Hair follicle dermal papilla cell (primary cell): ENCODE results near the gene MAP3K3. TPM values are rescaled to one million over a fixed set of nuclear protein-coding genes. Genes with fewer than 3 reads are reported as not detected.

ENCODE experiments used
- small RNA-seq: library from RNA; depleted of rRNA; stranded (forward); fragments of <200 nt; gene quantifications from one replicate; pipeline ENCODE3, GENCODE V24; 2012
- total RNA-seq: library from RNA; depleted of rRNA; stranded (reverse); fragments of >200 nt; gene quantifications from 2 replicates; pipeline ENCODE4 v1.2.3, GENCODE V29; 2012

The MAP3K3 gene
- total RNA-seq: 42.9 and 45.9 TPM in 2 replicates

DNA sequence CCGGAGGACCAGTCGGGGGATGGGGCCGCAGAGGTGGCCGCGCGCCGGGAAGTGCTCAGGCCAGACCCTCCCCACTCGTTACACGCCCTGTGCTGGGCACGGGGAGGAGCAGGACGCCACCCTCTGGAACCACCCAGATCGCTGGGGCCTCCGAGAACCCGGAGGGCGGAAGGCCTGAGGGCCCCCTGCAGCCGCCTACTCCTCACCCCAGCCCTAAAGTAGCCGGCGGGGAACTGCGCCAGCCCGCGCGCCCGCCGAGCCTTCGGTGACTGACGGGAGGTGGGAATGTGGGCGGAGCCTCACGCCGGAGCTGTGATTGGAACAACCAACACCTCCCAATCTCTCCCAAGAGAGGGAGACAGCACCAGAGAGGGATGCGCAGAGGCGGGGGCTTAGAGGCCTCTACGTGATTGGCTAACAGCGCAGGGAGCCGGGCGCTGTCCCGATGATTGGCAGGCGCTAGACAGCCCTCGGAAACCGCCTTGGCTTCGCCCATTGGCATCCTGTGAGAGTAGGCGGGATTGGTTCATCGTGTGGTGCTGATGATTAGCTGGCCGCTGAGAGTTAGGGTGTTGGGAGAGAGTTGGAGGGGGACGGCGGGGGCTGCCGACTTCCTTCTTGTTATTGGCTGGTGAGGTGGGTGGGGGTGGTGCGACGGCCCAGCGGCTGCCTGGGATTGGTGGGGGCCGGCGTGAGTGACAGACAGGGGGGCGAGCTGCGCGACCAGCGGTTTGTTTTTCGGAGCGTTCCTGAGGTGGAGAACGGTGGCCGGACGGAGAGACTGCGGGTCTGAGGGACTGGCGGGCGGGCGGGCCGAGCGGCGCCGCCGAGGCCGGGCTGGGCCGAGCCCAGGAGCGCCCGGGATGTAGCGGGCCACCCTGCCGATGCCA, at the start of gene MAP3K3:
Gene MAP3K3, plus strand, starts transcription at position 734 of the 890 bp plus-strand sequence. CDS start 343 bp downstream, outside the sequence.

DNA sequence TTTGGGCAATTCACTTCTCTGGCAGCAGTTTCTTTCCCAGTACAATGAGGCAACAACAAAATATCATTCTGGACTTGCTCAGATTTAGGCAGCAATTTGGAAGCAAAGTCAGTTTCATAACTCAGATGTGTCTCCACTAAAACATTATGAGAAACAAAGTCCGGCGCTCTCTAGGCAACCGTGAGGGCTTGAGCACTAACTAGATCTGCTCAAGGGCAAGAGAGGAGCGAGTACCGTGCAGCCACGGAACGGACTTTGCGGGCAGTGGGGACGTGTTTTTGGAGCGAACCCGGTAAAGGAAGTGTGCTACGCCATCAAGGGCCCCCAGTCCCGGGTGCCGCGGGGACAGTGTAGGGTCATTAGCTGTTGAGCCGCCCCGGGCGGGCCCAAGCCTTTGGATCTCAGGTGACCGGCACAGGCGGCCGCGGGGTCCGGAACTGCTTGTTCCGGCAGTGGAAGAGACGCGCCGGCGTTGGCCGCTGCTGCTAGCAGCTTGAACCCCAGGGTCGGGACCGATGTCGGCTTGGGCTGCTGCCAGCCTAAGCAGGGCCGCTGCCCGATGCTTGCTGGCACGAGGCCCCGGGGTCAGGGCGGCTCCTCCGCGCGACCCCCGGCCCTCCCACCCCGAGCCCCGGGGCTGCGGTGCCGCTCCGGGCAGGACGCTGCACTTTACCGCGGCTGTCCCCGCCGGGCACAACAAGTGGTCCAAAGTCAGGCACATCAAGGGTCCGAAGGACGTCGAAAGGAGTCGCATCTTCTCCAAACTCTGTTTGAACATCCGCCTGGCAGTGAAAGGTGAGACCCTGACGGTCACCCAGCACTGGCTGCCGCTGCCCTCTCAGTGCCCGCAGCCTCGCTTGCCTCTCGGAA, 21.4 kb upstream of the MAP3K3 start, which contains the start of gene TACO1:
Gene TACO1, plus strand, starts transcription at position 327 of the 870 bp plus-strand sequence. Its CDS starts 189 bp downstream, at position 516.

GRCh38 chr17:63699638-63700527, 77.7 kb downstream of the MAP3K3 start, which contains the start of gene LIMD2:
LIMD2 (minus strand) TSS chr17:63700125; CDS start chr17:63699298, 827 bp downstream.

DNA sequence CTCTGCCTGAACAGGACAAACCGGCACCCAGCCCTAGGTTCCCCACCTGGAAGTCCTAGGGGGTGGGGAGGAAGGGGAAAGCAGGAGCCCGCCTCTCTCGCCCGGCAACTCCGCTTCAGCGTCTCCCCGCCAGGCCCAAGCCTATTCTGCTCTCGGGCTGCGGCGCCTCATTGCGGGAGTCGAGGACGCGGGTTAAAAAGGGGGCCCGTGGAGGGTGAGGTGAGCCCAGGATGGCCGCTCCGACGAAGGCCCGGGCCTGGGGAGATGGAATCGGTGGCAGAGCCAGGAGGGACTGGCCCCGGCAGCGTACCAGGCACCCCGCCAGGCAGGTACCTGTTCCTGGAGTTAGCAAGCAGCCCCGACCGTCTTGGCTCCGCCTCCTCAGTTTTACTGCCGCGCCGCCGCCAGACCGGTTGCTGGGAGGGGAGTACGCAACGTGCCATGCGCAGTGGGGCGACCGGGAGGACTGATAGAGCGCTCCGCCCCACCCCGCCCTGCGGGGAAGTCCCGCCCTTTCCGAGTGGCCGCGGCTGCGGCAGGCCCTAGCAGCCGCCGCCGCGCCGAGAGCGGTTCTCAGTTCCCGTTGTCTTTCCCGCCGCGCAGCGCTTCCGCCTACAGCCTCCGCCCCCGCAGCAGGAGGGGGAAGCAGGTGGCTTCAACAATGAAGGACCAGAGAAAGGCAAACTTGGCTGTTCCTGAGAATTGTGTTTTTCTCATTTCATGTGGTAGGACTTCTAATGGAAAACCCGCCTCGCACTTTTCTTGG, 119.4 kb downstream of the MAP3K3 start, which contains the start of gene STRADA:
Gene STRADA, minus strand, starts transcription at position 392 of the 766 bp plus-strand sequence. CDS start 13,430 bp downstream, outside the sequence.

Small RNAs within 50 kb of the gene (small RNA-seq; reads per million reads assigned to genes)
- gene RNU6-288P: not detected

Other genes starting within 250 kb of the MAP3K3 start
- 38.8 and 45.8 TPM in 2 replicates for gene CYB561, start 176.1 kb upstream of the MAP3K3 start, total RNA-seq
- 16.4 and 19.1 TPM in 2 replicates for gene ACE, start 145.4 kb upstream of the MAP3K3 start, total RNA-seq
- gene KCNH6, start 99.1 kb upstream of the MAP3K3 start, total RNA-seq: not detected in 2 replicates
- gene DCAF7, start 71.9 kb upstream of the MAP3K3 start, total RNA-seq: 24.2 and 32.9 TPM in 2 replicates
- gene TACO1, start 21.5 kb upstream of the MAP3K3 start, total RNA-seq: 19.0 and 22.1 TPM in 2 replicates
- gene LIMD2, start 77.7 kb downstream of the MAP3K3 start, total RNA-seq: 6.8 and 10.5 TPM in 2 replicates
- 23.9 and 29.4 TPM in 2 replicates for gene STRADA, start 119.4 kb downstream of the MAP3K3 start, total RNA-seq
- gene CCDC47, start 151.2 kb downstream of the MAP3K3 start, total RNA-seq: 47.6 and 51.0 TPM in 2 replicates
- gene DDX42, start 151.8 kb downstream of the MAP3K3 start, total RNA-seq: 66.4 and 72.7 TPM in 2 replicates
- 30.3 and 36.3 TPM in 2 replicates for gene PSMC5, start 205.0 kb downstream of the MAP3K3 start, total RNA-seq
- gene FTSJ3, start 205.2 kb downstream of the MAP3K3 start, total RNA-seq: 29.5 and 44.5 TPM in 2 replicates
- 92.8 and 99.9 TPM in 2 replicates for gene SMARCD2, start 220.3 kb downstream of the MAP3K3 start, total RNA-seq